NCI-H2196 (cell line): Measurements from ENCODE around the gene PNMA6F.
"Not testable (repeated sequence)": the region's sequence is repeated elsewhere in the genome, so short reads cannot be mapped to it uniquely, and the experiment has no call there.

ENCODE experiments used
- DNase-seq: peaks from one replicate; lab custom pipeline; 2025; ENCODE audit not compliant: unreplicated experiment; lab: John Stamatoyannopoulos, UW

The PNMA6F gene

DNA sequence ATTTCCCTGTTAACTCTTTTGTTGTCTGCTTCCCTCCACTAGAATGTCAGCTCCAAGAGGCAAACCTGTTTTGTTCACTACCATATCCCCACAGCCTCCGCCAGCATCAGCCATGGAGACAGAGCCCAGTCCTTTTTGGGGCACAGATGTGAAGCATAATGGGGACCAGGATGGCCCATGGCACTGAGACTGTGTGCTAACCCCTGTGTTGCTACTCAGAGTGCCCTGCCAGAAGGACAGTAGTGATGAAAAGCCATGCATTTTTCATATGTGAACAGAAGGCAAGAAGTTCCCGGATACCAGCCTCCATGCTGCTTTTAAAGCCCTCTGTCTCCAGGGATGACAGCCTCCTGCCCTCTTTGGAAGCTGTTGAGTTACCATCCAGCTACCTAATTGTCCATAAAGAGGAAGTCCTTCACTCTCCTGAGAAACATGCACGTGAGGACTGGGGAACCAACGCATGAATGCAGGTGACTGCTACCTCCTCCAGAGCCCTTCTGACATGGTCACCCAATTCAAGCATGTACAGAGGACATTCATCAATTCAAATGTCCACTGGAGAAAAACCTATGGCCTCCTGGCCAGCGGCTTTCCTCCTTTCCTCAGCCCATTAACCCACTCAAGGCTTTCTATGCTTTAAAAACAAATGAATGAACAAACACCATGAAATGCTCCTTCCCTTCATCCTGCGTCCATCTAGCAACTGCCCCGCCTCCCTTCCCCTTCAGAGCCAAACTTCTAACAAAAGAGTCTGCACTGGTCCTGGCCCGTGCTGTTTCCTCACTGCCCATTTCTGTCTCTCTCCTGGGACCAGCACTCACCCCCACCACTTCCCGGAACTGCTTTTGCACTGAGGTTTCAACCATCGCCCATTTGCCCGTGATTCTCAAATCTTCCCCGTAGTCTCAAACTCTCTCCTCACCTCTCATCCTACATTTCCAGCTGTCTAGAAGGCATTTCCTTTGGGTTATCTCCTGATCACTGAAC lies 18.0 kb downstream of the PNMA6F start:
- no peak for DNase-seq

DNA sequence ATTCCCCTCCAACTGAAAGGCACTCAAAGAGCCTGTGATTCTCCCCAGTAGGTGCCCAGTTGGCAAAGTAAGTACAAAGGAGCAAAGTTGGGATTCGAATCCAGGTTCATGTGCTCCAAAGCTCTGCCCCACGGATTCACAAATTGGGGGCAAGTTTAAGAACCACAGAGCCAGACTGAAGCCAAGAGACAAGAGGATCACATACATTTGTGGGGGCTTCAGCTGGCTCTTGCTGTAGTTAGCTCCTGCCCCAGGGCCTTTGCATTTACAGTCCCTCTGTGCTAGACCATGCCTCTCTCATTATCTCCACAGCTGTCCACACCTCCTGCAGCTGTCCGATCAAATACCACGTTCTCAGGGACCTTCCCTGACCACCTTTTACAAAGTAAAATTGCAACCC lies 18.8 kb downstream of the PNMA6F start:
- no peak for DNase-seq

DNA sequence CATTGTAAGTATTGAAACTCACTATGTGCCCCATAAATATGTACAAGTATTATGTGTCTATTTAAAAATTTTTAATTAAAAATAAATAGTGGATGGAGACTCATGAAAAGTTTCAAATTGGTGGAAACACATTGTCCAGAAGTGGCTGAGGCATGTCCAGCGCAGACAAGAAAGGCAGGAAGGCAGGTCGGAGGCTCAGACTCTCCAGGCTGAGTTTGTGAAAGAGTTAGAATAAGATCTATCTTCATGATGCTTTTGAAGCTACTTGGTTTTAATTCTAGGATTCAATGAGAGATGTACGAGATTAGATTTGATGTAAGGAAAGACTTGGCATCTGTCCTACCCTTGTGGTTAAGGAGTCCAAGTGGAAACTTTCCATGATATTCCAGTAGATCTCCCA lies 19.8 kb downstream of the PNMA6F start:
- no peak for DNase-seq

DNA sequence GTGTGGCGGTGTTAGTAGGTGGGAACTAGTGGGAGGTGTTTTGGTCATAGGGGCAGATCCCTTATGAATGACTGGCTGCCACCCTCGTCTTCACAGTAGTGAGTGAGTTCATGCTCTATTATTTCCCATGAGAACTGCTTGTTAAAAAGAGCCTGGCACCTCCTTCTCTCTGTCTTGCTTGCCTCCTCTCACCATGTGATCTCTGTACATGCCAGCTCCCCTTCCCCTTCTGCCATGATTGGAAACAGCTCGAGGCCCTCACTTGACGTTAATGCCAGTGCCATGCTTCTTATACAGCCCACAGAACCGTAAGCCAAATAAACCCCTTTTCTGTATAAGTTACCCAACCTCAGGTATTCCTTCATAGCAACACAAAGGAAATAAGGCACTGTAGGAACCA lies 21.7 kb downstream of the PNMA6F start:
- DNase-seq = no peak

DNA sequence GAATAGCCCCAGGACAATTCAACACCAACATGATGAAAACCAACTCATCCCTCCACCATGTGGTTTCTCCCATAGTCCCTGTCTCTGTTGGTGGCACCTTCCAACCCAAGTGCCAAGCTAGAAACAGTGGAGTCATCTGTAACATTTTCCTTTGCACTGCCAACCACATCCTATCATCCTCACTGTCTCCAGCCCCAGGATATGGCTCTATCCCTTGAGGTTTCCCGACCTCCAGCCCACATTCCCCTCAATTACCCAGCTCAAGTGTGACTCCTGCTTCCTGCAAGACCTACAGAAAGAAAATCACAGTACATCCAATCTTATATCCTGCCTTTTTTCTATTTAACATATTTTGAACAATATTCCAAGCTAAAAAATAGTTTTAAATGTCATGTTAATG lies 24.2 kb downstream of the PNMA6F start:
- DNase-seq = no peak

DNA sequence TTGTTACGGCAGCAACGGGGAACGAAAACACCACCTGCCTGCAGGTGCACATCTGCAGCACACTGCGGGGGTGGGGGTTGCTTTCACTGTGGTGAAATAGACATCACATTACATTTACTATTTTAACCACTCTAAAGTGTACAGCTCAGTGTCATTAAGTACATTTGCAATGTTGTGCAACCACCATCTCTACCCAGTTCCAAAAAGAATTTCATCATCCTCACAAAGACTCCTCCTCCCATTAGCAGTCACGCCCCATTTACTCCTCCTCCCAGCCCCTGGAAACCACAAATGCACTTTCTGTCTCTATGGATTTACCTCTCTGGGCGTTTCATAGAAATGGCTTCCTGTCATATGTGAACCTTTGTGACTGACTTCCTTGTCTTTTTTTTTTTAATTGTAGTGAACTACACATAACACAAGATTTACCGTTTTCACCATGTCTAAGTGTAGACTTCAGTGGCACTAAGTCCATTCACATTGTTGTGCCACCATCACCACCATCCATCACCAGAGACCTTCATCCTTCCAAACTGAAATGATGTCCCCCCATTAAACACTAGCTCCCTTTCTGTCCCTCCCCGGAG lies 28.0 kb downstream of the PNMA6F start:
- DNase-seq = not testable (repeated sequence)

DNA sequence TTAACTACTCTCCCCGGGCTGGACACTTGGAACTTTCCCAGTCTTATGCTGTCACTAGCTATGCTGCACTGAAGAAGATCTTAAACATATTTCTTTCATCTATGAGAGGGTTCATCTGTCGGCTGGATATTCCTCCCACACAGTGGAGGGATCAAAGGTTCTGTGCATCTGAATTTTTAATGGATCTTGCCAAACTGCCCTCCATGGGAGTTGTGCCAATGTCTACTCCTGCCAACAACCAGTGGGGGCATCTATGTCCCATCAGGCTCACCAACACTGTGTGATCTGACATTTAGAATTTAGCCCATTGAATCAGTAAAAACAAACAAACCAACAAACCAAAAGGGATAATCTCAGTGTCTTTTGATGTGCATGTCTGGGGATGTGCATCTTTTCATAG lies 32.8 kb downstream of the PNMA6F start:
- not testable (repeated sequence) for DNase-seq

DNA sequence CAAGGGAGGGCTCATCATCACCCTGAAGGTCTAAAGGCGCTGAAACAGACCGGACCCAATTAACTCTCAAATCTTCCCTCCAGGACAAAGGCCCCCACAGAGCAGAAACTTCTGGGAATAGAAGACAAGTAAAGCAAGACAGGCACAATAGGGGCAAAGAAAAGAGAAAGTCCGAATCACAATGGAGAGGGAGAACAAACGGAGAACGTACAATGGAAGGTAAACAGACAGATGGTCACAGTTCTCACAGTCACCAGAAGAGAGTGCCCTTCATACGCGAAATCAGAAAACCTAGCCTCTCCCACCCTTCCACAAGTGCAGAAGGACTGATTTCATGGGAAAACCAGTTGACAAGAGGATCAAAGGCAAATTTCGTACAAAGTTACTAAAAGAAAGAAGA lies 35.9 kb downstream of the PNMA6F start:
- not testable (repeated sequence) for DNase-seq

DNA sequence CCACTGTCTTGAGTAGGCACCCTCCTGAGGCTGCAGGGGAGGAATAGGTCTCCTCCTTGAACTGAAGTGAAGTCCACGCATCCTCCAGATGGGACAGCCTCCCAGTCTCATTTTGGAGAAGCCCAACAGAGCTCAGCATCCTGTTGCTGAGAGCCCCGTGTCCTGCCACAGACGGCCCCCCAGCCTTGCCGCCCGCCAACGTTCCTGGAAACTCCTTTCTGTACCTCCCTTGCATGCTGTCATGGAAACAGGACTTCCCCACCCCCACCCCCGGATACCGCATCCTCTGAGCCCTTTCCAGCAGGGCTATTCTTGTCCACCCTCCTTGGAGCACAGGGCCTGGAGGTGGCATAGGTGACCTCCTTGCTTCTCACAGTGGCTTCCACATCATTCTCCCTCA lies 37.6 kb downstream of the PNMA6F start:
- not testable (repeated sequence) for DNase-seq

DNA sequence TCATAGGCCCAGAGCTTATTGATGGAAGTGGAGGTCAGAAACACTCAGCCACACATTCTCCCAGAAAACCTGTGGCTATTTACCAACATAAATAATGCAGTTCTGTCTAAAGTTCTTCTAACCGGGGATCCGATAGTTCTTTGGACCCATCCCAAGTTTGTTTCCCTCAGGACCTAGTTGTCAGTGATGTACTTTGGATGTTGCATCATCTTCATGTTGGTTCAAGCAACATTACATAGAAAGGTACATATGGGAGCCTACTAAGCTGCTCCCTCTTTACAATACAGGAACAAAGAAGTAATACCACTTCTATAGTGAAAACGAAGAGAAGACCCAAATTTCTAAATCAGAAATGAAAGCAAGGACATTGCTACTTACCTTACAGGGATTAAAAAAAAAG lies 39.8 kb downstream of the PNMA6F start:
- DNase-seq = not testable (repeated sequence)

DNA sequence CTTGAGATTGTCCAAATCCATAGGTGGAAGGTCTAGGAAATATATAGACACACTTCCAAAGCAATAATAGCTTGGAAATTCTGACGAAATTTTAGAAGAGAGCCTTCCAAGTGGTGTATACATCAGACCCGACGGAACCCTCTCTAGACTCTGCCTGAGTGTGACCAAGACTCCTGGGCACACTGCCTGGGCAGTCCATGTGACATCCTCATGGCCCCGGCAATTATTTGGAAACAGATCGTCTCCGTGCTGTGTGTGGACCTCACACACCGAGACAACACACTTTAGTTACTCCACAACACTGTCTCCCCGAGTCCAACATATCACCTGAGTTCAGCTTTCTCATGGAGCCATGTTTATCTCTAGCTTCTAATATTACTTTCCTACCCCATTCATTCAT lies 42.3 kb downstream of the PNMA6F start:
- not testable (repeated sequence) for DNase-seq

DNA sequence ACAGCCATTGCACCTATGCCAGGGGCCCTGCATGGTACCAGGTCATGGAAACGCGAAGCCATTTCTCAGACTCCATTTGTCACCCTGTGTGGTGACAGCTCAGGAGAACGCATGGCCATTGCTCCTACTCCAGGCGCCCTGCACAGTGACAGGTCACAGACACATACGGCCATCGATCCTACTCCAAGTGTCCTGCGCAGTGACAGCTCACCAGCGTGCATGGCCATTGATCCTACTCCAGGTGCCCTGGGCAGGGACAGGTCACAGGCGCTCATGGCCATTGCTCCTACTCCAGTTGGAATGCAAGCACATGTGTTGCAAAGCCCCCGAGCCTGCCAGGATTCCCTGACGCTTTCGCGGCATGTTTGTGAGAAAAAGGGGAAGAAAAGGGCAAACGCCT lies 45.5 kb downstream of the PNMA6F start:
- not testable (repeated sequence) for DNase-seq

DNA sequence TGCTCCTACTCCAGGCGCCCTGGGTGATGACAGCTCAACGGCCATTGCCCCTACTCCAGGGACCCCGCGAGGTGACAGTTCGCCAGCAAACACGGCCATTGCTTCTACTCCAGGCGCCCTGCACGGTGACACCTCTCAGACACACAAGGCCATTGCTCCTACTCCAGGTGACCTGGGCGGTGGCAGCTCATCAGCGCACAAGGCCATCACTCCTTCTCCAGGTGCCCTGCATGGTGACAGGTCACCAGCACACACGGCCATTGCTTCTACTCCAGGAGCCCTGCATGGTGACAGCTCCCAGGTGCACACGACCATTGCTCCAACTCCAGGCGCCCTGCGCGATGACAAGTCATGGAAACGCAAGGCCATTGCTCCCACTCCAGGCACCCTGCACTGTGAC lies 46.1 kb downstream of the PNMA6F start:
- DNase-seq = not testable (repeated sequence)

DNA sequence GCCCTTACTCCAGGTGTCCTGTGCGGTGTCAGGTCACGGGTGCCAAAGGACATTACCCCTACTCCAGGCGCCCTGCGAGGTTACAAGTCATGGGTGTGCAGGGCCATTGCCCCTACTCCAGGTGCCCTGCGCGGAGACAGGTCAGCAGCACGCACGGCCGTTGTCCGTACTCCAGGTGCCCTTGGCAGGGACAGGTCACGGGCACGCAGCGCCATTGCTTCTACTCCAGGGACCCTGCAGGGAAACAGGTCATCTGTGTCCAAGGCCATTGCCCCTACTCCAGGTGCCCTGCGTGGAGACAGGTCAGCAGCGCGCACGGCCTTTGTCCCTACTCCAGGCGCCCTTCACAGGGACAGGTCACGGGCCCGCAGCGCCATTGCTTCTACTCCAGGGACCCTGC lies 49.0 kb downstream of the PNMA6F start:
- not testable (repeated sequence) for DNase-seq

DNA sequence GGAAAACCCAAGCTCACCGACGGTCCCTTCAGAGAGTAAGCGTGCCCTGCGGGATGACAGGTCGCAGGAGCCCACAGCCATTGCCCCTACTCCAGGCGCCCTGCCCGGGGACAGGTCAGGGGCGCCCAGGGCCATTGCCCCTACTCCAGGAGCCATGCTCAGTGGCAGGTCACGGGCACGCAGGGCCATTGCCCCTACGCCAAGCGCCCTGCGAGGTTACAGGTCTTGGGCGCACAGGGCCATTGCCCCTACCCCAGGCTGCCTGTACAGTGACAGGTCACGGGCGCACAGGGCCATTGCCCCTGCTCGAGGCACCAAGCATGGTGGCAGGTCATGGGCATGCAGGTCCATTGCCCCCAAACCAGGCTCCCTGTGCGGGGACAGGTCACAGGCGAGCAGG lies 49.5 kb downstream of the PNMA6F start:
- not testable (repeated sequence) for DNase-seq
